ENCODE measurements around the gene PLG. TPM values are rescaled to one million over a fixed set of nuclear protein-coding genes. Genes with fewer than 3 reads are reported as not detected.
"Not testable (repeated sequence)": the region's sequence is repeated elsewhere in the genome, so short reads cannot be mapped to it uniquely, and the experiment has no call there.

The PLG gene
- total RNA-seq, 1 donor, result 0.36 TPM

GRCh38 chr6:160783741-160784140, 81.7 kb downstream of the PLG start:
- H3K4me1 ChIP-seq (ENCODE audit: insufficient read depth, low read length), result no peaks in the 10 kb centered on the region
- no peak overlapping the region for H3K4me2 ChIP-seq (ENCODE audit: insufficient read depth, low read length)
- no peak for DNase-seq (ENCODE audit: insufficient read length, low spot score, missing footprints)
- no peak for TF ChIP-seq CTCF (IDR thresholded peaks at IDR 0.05; ENCODE audit: extremely low read depth, low read depth, low read length)
- H3K36me3 ChIP-seq (ENCODE audit: insufficient read depth, low read length), result no peaks in the 10 kb centered on the region
- no peaks in the 10 kb centered on the region for H4K20me1 ChIP-seq (ENCODE audit: insufficient read depth, low read length)
- H3K27ac ChIP-seq (ENCODE audit: low read depth, low read length), result no peak overlapping the region
- H3K9me3 ChIP-seq (ENCODE audit: low read depth, low read length), result no peaks in the 10 kb centered on the region
- H3K27me3 ChIP-seq (ENCODE audit: insufficient read depth, low read length), result no peaks in the 10 kb centered on the region
- H2AFZ ChIP-seq (ENCODE audit: low read length), result no peak overlapping the region
- no peaks in the 10 kb centered on the region for H3K79me2 ChIP-seq (ENCODE audit: insufficient read depth, low read length)
- no peak overlapping the region for H3K4me3 ChIP-seq (ENCODE audit: insufficient read depth, low read length)

DNA sequence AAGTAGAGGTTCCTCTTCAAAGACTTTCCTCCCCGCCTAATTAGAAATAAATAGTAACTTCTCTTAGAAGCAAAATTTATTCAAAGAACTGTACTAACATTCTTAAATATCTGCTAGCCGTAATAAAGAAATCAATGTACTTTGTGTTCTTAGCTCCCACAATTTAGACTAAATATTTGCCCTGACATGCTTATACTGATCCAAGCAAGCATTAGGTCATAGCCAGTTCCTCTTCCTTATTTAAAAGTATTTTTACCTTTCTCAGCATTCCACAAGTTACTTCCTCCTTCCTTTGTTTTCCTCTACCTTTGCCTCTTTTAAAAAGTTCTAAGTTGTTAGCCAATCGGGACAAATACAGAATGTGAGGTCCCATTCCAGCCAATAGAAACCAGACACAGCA, 86.1 kb downstream of the PLG start:
- H3K4me2 ChIP-seq (ENCODE audit: insufficient read depth, low read length); H3K27ac ChIP-seq (ENCODE audit: low read depth, low read length); H3K9me3 ChIP-seq (ENCODE audit: low read depth, low read length); H2AFZ ChIP-seq (ENCODE audit: low read length); H3K79me2 ChIP-seq (ENCODE audit: insufficient read depth, low read length); DNase-seq (ENCODE audit: insufficient read length, low spot score, missing footprints); H3K36me3 ChIP-seq (ENCODE audit: insufficient read depth, low read length); H3K4me3 ChIP-seq (ENCODE audit: insufficient read depth, low read length); H4K20me1 ChIP-seq (ENCODE audit: insufficient read depth, low read length); H3K27me3 ChIP-seq (ENCODE audit: insufficient read depth, low read length); H3K4me1 ChIP-seq (ENCODE audit: insufficient read depth, low read length): not testable (repeated sequence)

DNA sequence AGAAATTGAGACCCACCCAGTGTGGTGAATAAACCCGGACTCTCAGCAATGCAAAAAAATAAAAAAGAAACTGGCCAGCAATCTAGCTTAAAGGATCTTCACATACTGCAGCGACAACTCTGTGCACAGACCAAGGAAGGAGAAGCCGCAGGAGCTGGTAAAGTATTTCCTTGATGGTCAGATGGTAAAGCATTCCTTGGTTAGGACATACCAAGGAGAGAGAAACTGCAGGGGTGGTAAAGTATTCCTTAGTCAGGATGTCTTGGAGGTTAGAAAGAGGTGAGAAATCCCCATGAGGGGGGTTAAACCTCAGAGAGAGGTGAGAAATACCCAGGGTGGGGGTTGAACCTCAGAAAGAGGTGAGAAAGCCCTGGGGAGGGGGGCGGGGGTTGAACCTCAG, 86.8 kb downstream of the PLG start:
- Histone ChIP-seq H3K4me2 (ENCODE audit: insufficient read depth, low read length) (no peak overlapping the region), H3K36me3 (ENCODE audit: insufficient read depth, low read length) (no peaks in the 10 kb centered on the region), H2AFZ (ENCODE audit: low read length) (no peak overlapping the region), H3K9me3 (ENCODE audit: low read depth, low read length) (no peaks in the 10 kb centered on the region), H3K4me3 (ENCODE audit: insufficient read depth, low read length) (no peak overlapping the region), H3K27ac (ENCODE audit: low read depth, low read length) (no peak overlapping the region), H4K20me1 (ENCODE audit: insufficient read depth, low read length) (no peaks in the 10 kb centered on the region), H3K4me1 (ENCODE audit: insufficient read depth, low read length) (no peaks in the 10 kb centered on the region), H3K79me2 (ENCODE audit: insufficient read depth, low read length) (no peaks in the 10 kb centered on the region), H3K27me3 (ENCODE audit: insufficient read depth, low read length) (no peaks in the 10 kb centered on the region)
- TF ChIP-seq CTCF (IDR thresholded peaks at IDR 0.05; ENCODE audit: extremely low read depth, low read depth, low read length), result no peak
- DNase-seq (ENCODE audit: insufficient read length, low spot score, missing footprints), result no peak

DNA sequence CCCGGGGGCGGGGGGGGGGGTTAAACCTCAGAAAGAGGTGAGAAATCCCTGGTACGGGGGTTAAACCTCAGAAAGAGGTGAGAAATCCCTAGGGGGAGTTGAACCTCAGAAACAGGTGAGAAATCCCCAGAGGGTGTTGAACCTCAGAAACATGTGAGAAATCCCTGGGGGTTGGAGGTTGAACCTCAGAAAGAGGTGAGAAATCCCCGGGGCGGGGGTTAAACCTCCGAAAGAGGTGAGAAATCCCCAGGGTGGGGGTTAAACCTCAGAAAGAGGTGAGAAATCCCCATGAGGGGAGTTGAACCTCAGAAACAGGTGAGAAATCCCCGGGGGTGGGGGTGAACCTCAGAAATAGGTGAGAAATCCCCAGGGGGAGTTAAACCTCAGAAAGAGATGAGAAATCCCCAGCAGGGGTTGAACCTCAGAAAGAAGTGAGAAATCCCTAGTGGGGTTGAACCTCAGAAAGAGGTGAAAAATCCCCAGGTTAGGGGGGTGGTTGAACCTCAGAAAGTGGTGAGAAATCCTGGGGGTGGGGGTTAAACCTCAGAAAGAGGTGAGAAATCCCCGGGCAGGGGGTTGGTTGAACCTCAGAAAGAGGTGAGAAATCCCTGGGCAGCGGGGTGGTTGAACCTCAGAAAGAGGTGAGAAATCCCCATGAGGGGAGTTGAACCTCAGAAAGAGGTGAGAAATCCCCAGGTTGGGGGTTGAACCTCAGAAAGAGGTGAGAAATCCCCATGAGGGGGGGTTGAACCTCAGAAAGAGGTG, 87.4 kb downstream of the PLG start:
- H3K9me3 ChIP-seq (ENCODE audit: low read depth, low read length), result no peaks in the 10 kb centered on the region
- no peaks in the 10 kb centered on the region for H4K20me1 ChIP-seq (ENCODE audit: insufficient read depth, low read length)
- no peak overlapping the region for H3K27ac ChIP-seq (ENCODE audit: low read depth, low read length)
- TF ChIP-seq CTCF (IDR thresholded peaks at IDR 0.05; ENCODE audit: extremely low read depth, low read depth, low read length), result no peak
- H2AFZ ChIP-seq (ENCODE audit: low read length), result no peak overlapping the region
- no peaks in the 10 kb centered on the region for H3K79me2 ChIP-seq (ENCODE audit: insufficient read depth, low read length)
- H3K4me1 ChIP-seq (ENCODE audit: insufficient read depth, low read length), result no peaks in the 10 kb centered on the region
- H3K4me3 ChIP-seq (ENCODE audit: insufficient read depth, low read length), result no peak overlapping the region
- no peaks in the 10 kb centered on the region for H3K27me3 ChIP-seq (ENCODE audit: insufficient read depth, low read length)
- no peak overlapping the region for H3K4me2 ChIP-seq (ENCODE audit: insufficient read depth, low read length)
- DNase-seq (ENCODE audit: insufficient read length, low spot score, missing footprints), result no peak
- H3K36me3 ChIP-seq (ENCODE audit: insufficient read depth, low read length), result no peaks in the 10 kb centered on the region

Data from osteoblast (primary cell).